ENCODE measurements around the gene ADGRA1.
"Not testable (repeated sequence)": the region's sequence is repeated elsewhere in the genome, so short reads cannot be mapped to it uniquely, and the experiment has no call there.

Gene ADGRA1

GRCh38 chr10:133130602-133131001, 42.9 kb downstream of the ADGRA1 start:
- no peaks in the 10 kb centered on the region for H3K4me1 ChIP-seq (ENCODE audit: control insufficient read depth, insufficient read depth, low read length)
- H3K9me3 ChIP-seq (ENCODE audit: control insufficient read depth, insufficient read depth, low read length): no peaks in the 10 kb centered on the region

GRCh38 chr10:133131053-133131452, 43.3 kb downstream of the ADGRA1 start:
- Histone ChIP-seq H3K4me3 (ENCODE audit: low read depth, low read length) (no peak overlapping the region), H3K9me3 (ENCODE audit: control insufficient read depth, insufficient read depth, low read length) (no peaks in the 10 kb centered on the region), H3K27me3 (ENCODE audit: control insufficient read depth, insufficient read depth, low read length) (no peaks in the 10 kb centered on the region), H3K4me1 (ENCODE audit: control insufficient read depth, insufficient read depth, low read length) (no peaks in the 10 kb centered on the region), H3K9ac (ENCODE audit: low read depth, low read length) (no peak overlapping the region), H3K36me3 (ENCODE audit: control insufficient read depth, insufficient read depth, low read length) (no peaks in the 10 kb centered on the region)

More at GRCh38 chr10:133130602-133131001, 42.9 kb downstream of the ADGRA1 start:
- no peaks in the 10 kb centered on the region for H3K36me3 ChIP-seq (ENCODE audit: control insufficient read depth, insufficient read depth, low read length)
- H3K9ac ChIP-seq (ENCODE audit: low read depth, low read length): no peak overlapping the region
- no peaks in the 10 kb centered on the region for H3K27me3 ChIP-seq (ENCODE audit: control insufficient read depth, insufficient read depth, low read length)
- no peak overlapping the region for H3K4me3 ChIP-seq (ENCODE audit: low read depth, low read length)

- H3K27me3 ChIP-seq (ENCODE audit: control insufficient read depth, insufficient read depth, low read length): no peaks in the 10 kb centered on the region
- no peaks in the 10 kb centered on the region for H3K9me3 ChIP-seq (ENCODE audit: control insufficient read depth, insufficient read depth, low read length)
- H3K4me3 ChIP-seq (ENCODE audit: low read depth, low read length): no peak overlapping the region
- H3K9ac ChIP-seq (ENCODE audit: low read depth, low read length): no peak overlapping the region
- no peaks in the 10 kb centered on the region for H3K36me3 ChIP-seq (ENCODE audit: control insufficient read depth, insufficient read depth, low read length)
- H3K4me1 ChIP-seq (ENCODE audit: control insufficient read depth, insufficient read depth, low read length): no peaks in the 10 kb centered on the region
These were observed 44.2 kb downstream of the ADGRA1 start for GRCh38 chr10:133131734-133132472.

GRCh38 chr10:133132473-133133291, 45.0 kb downstream of the ADGRA1 start:
- no peak overlapping the region for H3K4me3 ChIP-seq (ENCODE audit: low read depth, low read length)
- H3K9me3 ChIP-seq (ENCODE audit: control insufficient read depth, insufficient read depth, low read length): no peaks in the 10 kb centered on the region
- no peak overlapping the region for H3K9ac ChIP-seq (ENCODE audit: low read depth, low read length)
- H3K4me1 ChIP-seq (ENCODE audit: control insufficient read depth, insufficient read depth, low read length): no peaks in the 10 kb centered on the region
- no peaks in the 10 kb centered on the region for H3K36me3 ChIP-seq (ENCODE audit: control insufficient read depth, insufficient read depth, low read length)
- no peaks in the 10 kb centered on the region for H3K27me3 ChIP-seq (ENCODE audit: control insufficient read depth, insufficient read depth, low read length)

GRCh38 chr10:133133471-133134231, 45.9 kb downstream of the ADGRA1 start:
- Histone ChIP-seq H3K27me3 (ENCODE audit: control insufficient read depth, insufficient read depth, low read length) (no peaks in the 10 kb centered on the region), H3K9me3 (ENCODE audit: control insufficient read depth, insufficient read depth, low read length) (no peaks in the 10 kb centered on the region), H3K4me1 (ENCODE audit: control insufficient read depth, insufficient read depth, low read length) (no peaks in the 10 kb centered on the region), H3K9ac (ENCODE audit: low read depth, low read length) (no peak overlapping the region), H3K4me3 (ENCODE audit: low read depth, low read length) (no peak overlapping the region), H3K36me3 (ENCODE audit: control insufficient read depth, insufficient read depth, low read length) (no peaks in the 10 kb centered on the region)

GRCh38 chr10:133134411-133135115, 46.8 kb downstream of the ADGRA1 start:
- H3K9ac ChIP-seq (ENCODE audit: low read depth, low read length): no peak overlapping the region
- H3K27me3 ChIP-seq (ENCODE audit: control insufficient read depth, insufficient read depth, low read length): no peaks in the 10 kb centered on the region
- no peak overlapping the region for H3K4me3 ChIP-seq (ENCODE audit: low read depth, low read length)
- H3K36me3 ChIP-seq (ENCODE audit: control insufficient read depth, insufficient read depth, low read length): no peaks in the 10 kb centered on the region
- no peaks in the 10 kb centered on the region for H3K9me3 ChIP-seq (ENCODE audit: control insufficient read depth, insufficient read depth, low read length)
- H3K4me1 ChIP-seq (ENCODE audit: control insufficient read depth, insufficient read depth, low read length): no peaks in the 10 kb centered on the region

GRCh38 chr10:133135116-133135465, 47.4 kb downstream of the ADGRA1 start:
- H3K27me3 ChIP-seq (ENCODE audit: control insufficient read depth, insufficient read depth, low read length): no peaks in the 10 kb centered on the region
- H3K36me3 ChIP-seq (ENCODE audit: control insufficient read depth, insufficient read depth, low read length): no peaks in the 10 kb centered on the region
- no peaks in the 10 kb centered on the region for H3K4me1 ChIP-seq (ENCODE audit: control insufficient read depth, insufficient read depth, low read length)
- no peak overlapping the region for H3K9ac ChIP-seq (ENCODE audit: low read depth, low read length)
- H3K4me3 ChIP-seq (ENCODE audit: low read depth, low read length): no peak overlapping the region
- H3K9me3 ChIP-seq (ENCODE audit: control insufficient read depth, insufficient read depth, low read length): no peaks in the 10 kb centered on the region

GRCh38 chr10:133137486-133138145, 49.9 kb downstream of the ADGRA1 start:
- H3K9me3 ChIP-seq (ENCODE audit: control insufficient read depth, insufficient read depth, low read length); H3K27me3 ChIP-seq (ENCODE audit: control insufficient read depth, insufficient read depth, low read length); H3K4me1 ChIP-seq (ENCODE audit: control insufficient read depth, insufficient read depth, low read length); H3K36me3 ChIP-seq (ENCODE audit: control insufficient read depth, insufficient read depth, low read length); H3K9ac ChIP-seq (ENCODE audit: low read depth, low read length); H3K4me3 ChIP-seq (ENCODE audit: low read depth, low read length): not testable (repeated sequence)

- Histone ChIP-seq H3K27me3 (ENCODE audit: control insufficient read depth, insufficient read depth, low read length) (no peaks in the 10 kb centered on the region), H3K4me1 (ENCODE audit: control insufficient read depth, insufficient read depth, low read length) (no peaks in the 10 kb centered on the region), H3K9me3 (ENCODE audit: control insufficient read depth, insufficient read depth, low read length) (no peaks in the 10 kb centered on the region), H3K4me3 (ENCODE audit: low read depth, low read length) (no peak overlapping the region), H3K9ac (ENCODE audit: low read depth, low read length) (no peak overlapping the region), H3K36me3 (ENCODE audit: control insufficient read depth, insufficient read depth, low read length) (no peaks in the 10 kb centered on the region)
These were observed 51.9 kb downstream of the ADGRA1 start for GRCh38 chr10:133139551-133140065.

GRCh38 chr10:133140417-133141143, 52.9 kb downstream of the ADGRA1 start:
- H3K4me1 ChIP-seq (ENCODE audit: control insufficient read depth, insufficient read depth, low read length): no peaks in the 10 kb centered on the region
- no peaks in the 10 kb centered on the region for H3K27me3 ChIP-seq (ENCODE audit: control insufficient read depth, insufficient read depth, low read length)
- H3K36me3 ChIP-seq (ENCODE audit: control insufficient read depth, insufficient read depth, low read length): no peaks in the 10 kb centered on the region
- peak overlapping the region; percentile 24 for H3K9ac ChIP-seq (ENCODE audit: low read depth, low read length)
- H3K9me3 ChIP-seq (ENCODE audit: control insufficient read depth, insufficient read depth, low read length): no peaks in the 10 kb centered on the region
- no peak overlapping the region for H3K4me3 ChIP-seq (ENCODE audit: low read depth, low read length)

Data from iPS-15b (cell line).